Measurements from ENCODE around the gene FER. TPM values are rescaled to one million over a fixed set of nuclear protein-coding genes. Genes with fewer than 3 reads are reported as not detected.

Gene FER
- total and polyA plus RNA-seq, 2 of the 13 experiments (the other 11 are each of a cell fraction or from before 2014, with no cell fraction given), result 7.9 to 29.0 TPM

DNA sequence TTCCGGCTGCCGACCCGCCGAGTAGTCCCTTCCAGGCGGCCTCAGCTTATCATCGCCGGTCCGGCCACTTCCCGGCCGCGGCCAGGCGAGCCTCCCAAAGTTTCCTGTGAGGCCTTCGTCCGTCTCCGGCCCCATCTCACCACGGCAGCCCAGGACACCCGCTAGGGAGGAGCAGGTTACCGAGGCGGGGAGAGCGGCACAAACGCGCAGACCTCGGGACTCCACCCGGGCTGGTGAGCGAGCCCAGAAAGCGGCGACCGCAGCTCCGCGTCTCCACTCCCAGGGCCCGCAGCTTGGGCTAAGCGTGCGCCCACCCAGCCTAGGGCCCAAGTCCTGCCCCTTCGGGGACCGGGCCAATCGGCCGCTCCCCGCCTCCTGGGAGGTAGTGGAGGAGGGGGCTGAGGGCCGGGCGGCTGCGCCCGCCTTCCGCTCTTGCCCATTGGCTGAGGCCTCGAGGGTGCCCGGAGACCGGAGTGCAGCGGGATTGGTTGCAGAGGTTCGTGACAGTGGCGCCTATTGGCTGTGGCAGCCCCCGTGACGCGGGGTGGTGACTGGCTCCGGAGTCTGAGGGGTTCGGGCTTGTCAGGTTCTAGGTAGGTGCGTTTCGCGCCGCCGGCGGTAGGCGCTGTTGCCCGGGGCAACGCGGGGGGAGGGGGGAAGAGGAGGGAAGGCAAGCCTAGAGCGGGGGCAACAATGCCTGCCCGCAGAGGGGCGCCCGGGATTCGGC is 867 bp downstream of the FER start (continued):
- TF ChIP-seq, protein P1, sequence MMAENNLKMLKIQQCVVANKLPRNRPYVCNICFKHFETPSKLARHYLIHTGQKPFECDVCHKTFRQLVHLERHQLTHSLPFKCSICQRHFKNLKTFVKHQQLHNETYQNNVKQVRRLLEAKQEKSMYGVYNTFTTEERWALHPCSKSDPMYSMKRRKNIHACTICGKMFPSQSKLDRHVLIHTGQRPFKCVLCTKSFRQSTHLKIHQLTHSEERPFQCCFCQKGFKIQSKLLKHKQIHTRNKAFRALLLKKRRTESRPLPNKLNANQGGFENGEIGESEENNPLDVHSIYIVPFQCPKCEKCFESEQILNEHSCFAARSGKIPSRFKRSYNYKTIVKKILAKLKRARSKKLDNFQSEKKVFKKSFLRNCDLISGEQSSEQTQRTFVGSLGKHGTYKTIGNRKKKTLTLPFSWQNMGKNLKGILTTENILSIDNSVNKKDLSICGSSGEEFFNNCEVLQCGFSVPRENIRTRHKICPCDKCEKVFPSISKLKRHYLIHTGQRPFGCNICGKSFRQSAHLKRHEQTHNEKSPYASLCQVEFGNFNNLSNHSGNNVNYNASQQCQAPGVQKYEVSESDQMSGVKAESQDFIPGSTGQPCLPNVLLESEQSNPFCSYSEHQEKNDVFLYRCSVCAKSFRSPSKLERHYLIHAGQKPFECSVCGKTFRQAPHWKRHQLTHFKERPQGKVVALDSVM (CRISPR knock-in tag; IDR thresholded peaks at IDR 0.05), result peak; percentile 37; the same call in 1 of the 2 replicates
- TF ChIP-seq MTF2 (CRISPR knock-in tag; IDR thresholded peaks at IDR 0.05; ENCODE audit: borderline replicate concordance) (0 out of 2 replicates have a peak, but pooled peaks have one; percentile 49), ZNF883 (CRISPR knock-in tag; IDR thresholded peaks at IDR 0.05; ENCODE audit: not compliant biosample characterization) (peak; percentile 44), KDM5A (IDR thresholded peaks at IDR 0.05; ENCODE audit: borderline replicate concordance, low read length) (no peak; the same call in 1 of the 2 replicates), ZNF343 (CRISPR knock-in tag; IDR thresholded peaks at IDR 0.05) (0 out of 2 replicates have a peak, but pooled peaks have one; percentile 34), JARID2 (CRISPR knock-in tag; IDR thresholded peaks at IDR 0.05; ENCODE audit: insufficient replicate concordance) (no peak), MBNL3 (CRISPR knock-in tag; conservative IDR thresholded peaks at IDR 0.05) (no peak), ZNF225 (CRISPR knock-in tag; IDR thresholded peaks at IDR 0.05) (peak; percentile 34; the same call in 1 of the 2 replicates), PHF20 (CRISPR knock-in tag; IDR thresholded peaks at IDR 0.05) (peak; percentile 65; the same call in 1 of the 2 replicates), HNRNPUL1 (IDR thresholded peaks at IDR 0.05; ENCODE audit: low read depth, low read length) (peak; percentile 87), CCAR2 (optimal IDR thresholded peaks at IDR 0.05; ENCODE audit: low read depth, low read length) (no peak), HOXA3 (CRISPR knock-in tag; IDR thresholded peaks at IDR 0.05) (peak; percentile 38; the same call in 1 of the 2 replicates), SMAD3 (CRISPR knock-in tag; IDR thresholded peaks at IDR 0.05) (peak; percentile 32; the same call in 1 of the 2 replicates), NFE2L1 (CRISPR knock-in tag; IDR thresholded peaks at IDR 0.05; ENCODE audit: borderline replicate concordance) (no peak), TSC22D2 (CRISPR knock-in tag; IDR thresholded peaks at IDR 0.05; ENCODE audit: borderline replicate concordance) (no peak), RFXAP (CRISPR knock-in tag; IDR thresholded peaks at IDR 0.05; ENCODE audit: borderline replicate concordance) (peak; percentile 89; the same call in 1 of the 2 replicates)
- TF ChIP-seq, protein P2, sequence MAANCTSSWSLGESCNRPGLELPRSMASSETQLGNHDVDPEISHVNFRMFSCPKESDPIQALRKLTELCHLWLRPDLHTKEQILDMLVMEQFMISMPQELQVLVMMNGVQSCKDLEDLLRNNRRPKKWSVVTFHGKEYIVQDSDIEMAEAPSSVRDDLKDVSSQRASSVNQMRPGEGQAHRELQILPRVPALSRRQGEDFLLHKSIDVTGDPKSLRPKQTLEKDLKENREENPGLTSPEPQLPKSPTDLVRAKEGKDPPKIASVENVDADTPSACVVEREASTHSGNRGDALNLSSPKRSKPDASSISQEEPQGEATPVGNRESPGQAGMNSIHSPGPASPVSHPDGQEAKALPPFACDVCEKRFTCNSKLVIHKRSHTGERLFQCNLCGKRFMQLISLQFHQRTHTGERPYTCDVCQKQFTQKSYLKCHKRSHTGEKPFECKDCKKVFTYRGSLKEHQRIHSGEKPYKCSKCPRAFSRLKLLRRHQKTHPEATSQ (CRISPR knock-in tag; IDR thresholded peaks at IDR 0.05; ENCODE audit: borderline replicate concordance), result no peak
- TF ChIP-seq, protein P3, sequence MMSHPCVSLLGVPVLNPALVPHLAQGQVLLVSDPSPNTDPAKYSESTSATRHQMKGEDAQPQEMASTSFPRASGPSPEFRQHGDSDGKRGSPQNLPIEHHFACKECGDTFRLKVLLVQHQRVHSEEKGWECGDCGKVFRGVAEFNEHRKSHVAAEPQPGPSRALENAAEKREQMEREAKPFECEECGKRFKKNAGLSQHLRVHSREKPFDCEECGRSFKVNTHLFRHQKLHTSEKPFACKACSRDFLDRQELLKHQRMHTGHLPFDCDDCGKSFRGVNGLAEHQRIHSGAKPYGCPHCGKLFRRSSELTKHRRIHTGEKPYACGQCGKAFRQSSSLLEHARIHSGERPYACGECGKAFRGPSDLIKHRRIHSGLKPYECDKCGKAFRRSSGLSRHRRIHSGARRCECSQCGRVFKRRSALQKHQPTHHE (CRISPR knock-in tag; IDR thresholded peaks at IDR 0.05; ENCODE audit: borderline replicate concordance), result peak; percentile 84
- TF ChIP-seq, protein P4, sequence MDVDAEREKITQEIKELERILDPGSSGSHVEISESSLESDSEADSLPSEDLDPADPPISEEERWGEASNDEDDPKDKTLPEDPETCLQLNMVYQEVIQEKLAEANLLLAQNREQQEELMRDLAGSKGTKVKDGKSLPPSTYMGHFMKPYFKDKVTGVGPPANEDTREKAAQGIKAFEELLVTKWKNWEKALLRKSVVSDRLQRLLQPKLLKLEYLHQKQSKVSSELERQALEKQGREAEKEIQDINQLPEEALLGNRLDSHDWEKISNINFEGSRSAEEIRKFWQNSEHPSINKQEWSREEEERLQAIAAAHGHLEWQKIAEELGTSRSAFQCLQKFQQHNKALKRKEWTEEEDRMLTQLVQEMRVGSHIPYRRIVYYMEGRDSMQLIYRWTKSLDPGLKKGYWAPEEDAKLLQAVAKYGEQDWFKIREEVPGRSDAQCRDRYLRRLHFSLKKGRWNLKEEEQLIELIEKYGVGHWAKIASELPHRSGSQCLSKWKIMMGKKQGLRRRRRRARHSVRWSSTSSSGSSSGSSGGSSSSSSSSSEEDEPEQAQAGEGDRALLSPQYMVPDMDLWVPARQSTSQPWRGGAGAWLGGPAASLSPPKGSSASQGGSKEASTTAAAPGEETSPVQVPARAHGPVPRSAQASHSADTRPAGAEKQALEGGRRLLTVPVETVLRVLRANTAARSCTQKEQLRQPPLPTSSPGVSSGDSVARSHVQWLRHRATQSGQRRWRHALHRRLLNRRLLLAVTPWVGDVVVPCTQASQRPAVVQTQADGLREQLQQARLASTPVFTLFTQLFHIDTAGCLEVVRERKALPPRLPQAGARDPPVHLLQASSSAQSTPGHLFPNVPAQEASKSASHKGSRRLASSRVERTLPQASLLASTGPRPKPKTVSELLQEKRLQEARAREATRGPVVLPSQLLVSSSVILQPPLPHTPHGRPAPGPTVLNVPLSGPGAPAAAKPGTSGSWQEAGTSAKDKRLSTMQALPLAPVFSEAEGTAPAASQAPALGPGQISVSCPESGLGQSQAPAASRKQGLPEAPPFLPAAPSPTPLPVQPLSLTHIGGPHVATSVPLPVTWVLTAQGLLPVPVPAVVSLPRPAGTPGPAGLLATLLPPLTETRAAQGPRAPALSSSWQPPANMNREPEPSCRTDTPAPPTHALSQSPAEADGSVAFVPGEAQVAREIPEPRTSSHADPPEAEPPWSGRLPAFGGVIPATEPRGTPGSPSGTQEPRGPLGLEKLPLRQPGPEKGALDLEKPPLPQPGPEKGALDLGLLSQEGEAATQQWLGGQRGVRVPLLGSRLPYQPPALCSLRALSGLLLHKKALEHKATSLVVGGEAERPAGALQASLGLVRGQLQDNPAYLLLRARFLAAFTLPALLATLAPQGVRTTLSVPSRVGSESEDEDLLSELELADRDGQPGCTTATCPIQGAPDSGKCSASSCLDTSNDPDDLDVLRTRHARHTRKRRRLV (CRISPR knock-in tag; IDR thresholded peaks at IDR 0.05), result peak; percentile 88

Data from HepG2 (cell line).